Myometrial cell (primary cell): ENCODE data around the gene EEF1AKMT4. TPM values are rescaled to one million over a fixed set of nuclear protein-coding genes. Genes with fewer than 3 reads are reported as not detected.

ENCODE experiments used
- total RNA-seq: library from RNA; depleted of rRNA; stranded (reverse); fragments of >200 nt; gene quantifications from 2 replicates; pipeline ENCODE4 v1.2.3, GENCODE V29; 2015

EEF1AKMT4 gene
- 5.3 and 5.5 TPM in 2 replicates for total RNA-seq

DNA sequence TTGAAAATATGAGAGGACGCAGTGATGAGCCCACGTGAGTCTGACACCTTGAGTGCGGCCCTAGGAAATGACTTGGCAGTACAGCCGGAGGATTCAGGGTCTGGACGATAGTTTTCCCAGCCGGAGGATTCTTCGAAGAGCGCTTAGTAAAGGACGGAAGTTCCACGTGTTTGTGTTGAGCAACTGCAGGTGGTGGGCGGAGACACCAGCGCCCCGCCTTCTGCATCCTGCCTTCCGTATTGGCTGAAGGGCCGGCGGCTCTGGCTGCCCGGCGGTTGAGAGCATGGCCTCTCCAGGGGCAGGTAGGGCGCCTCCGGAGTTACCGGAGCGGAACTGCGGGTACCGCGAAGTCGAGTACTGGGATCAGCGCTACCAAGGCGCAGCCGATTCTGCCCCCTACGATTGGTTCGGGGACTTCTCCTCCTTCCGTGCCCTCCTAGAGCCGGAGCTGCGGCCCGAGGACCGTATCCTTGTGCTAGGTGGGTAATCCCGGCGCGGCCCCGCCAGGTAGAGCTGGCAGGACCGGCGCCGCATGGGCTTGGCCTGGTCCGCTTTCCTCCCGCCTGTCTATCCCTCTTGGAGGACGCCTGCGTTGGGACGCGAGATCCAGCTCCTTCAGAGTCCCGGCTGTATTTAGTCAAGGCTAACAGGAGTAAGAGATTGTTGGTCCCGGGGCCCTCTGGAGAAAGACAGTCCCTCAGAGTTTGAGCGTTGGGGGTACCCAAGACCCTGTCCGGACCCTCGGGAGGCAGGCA is at the start of gene EEF1AKMT4:
Gene EEF1AKMT4 (plus strand): TSS at position 261 of the 755 bp plus-strand sequence. CDS start 23 bp downstream, at position 284.

DNA sequence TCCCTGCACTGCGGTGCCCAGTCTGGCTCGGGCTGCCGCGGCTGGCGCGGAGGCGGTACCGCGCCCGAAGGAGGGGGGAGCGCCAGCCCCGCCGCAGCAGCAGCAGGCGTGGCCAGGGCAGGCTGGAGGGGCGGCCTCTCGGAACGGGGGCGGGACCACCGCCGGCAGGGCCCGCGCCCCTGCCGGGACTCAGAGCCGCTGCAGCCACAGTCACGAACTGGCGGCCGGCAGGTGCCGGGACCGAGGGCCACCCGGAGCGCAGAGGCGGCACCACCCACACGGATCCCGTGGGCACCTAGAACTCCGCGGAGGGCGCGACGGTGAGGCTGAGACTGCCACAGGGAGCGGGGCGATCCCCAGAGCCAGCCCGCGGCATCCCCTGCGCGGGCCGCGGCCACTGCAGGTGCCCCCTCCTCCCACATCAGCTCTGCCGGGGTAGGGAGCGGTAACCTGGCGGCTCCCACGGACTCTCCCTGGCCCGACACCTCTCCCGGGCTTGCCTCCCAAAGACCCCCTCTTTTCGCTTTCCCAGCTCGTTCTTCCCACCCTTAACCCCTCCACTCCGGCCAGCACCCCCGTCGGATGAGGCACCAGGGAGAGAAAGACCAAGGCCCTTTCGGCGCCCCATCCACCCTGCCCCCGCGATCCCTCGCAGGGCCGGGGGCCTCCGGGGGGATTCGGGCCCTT is 19.9 kb upstream of the EEF1AKMT4 start, which contains the start of gene VWA5B2:
Gene VWA5B2 (plus strand): TSS at position 192 of the 687 bp plus-strand sequence. CDS start 944 bp downstream, outside the sequence.

DNA sequence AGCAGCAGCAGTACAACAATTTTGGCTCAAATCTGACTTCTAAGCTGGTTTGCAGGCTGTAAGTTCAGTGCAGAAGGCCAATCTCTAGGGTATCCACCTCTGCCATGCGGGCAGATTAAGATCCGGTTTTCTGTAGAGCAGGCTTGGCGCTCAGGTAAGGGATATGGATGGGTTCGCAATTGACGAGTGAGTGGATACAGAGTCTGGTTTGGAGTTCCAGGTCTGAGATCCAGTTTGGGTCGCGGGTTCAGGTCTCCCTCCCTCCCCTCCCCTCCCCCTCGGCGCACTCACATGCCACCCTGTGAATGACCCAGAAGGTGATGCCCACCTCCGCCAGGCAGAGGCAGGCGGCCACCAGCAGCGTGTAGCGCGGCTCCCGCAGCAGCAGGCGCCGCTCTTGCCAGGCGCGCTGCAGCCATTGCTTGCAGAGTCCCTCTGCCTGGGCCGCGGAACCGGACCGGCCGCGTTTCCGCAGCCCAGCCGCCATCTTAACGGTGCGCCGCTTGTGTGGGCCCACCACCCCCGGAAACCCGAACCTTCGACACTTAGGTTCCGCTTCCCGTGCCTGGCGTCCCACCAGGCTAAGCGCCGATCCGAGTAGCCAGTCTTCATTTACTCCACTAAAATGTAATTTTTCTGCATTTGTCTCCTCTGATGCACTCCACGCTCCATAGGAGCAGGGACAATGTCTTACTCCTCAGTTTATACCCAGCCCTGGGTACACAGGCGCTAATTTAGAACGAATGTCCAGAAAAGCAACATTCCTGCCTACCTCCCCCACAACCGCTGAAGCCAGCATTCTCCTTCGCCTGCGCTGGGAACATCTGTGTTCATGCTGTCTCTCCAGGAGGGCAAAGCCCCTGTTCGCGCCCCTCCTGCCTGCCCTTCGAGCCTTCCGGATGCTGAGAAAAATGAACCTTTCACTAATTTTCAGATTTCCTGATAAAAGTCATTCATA is 739 bp upstream of the EEF1AKMT4 start, which contains the start of gene ALG3:
Gene ALG3 (minus strand): TSS at position 509 of the 958 bp plus-strand sequence. CDS start 22 bp downstream, at position 487.

GRCh38 chr3:184261270-184261853 is 11.9 kb downstream of the EEF1AKMT4 start, which contains the start of gene CAMK2N2:
Gene CAMK2N2 (minus strand): TSS chr3:184261553. CDS start chr3:184261285, 268 bp downstream.

GRCh38 chr3:184275961-184276910 is 26.8 kb downstream of the EEF1AKMT4 start, which contains the start of gene ECE2:
Gene ECE2 (plus strand): TSS chr3:184276022. CDS start chr3:184276154, 132 bp downstream.

GRCh38 chr3:184298759-184299487 is 49.5 kb downstream of the EEF1AKMT4 start, which contains the start of gene PSMD2:
Gene PSMD2 (plus strand): TSS chr3:184299241. CDS start chr3:184299267, 26 bp downstream.

Other genes with a start within 250 kb of the EEF1AKMT4 start
- 7.3 and 9.2 TPM in 2 replicates for gene ABCC5, start 231.8 kb upstream of the EEF1AKMT4 start, total RNA-seq
- not detected in 2 replicates for gene HTR3D, start 217.9 kb upstream of the EEF1AKMT4 start, total RNA-seq
- gene HTR3C, start 196.6 kb upstream of the EEF1AKMT4 start, total RNA-seq: not detected in 2 replicates
- not detected in 2 replicates for gene HTR3E, start 152.6 kb upstream of the EEF1AKMT4 start, total RNA-seq
- gene EIF2B5, start 114.3 kb upstream of the EEF1AKMT4 start, total RNA-seq: 19.9 and 20.4 TPM in 2 replicates
- gene DVL3, start 94.3 kb upstream of the EEF1AKMT4 start, total RNA-seq: 25.9 and 41.8 TPM in 2 replicates
- gene AP2M1, start 74.8 kb upstream of the EEF1AKMT4 start, total RNA-seq: 603 and 645 TPM in 2 replicates
- gene ABCF3, start 63.5 kb upstream of the EEF1AKMT4 start, total RNA-seq: 38.5 and 39.5 TPM in 2 replicates
- gene VWA5B2, start 20.1 kb upstream of the EEF1AKMT4 start, total RNA-seq: not detected in 2 replicates
- 45.8 and 59.9 TPM in 2 replicates for gene ALG3, start 710 bp upstream of the EEF1AKMT4 start, total RNA-seq
- not detected in 2 replicates for gene CAMK2N2, start 11.9 kb downstream of the EEF1AKMT4 start, total RNA-seq
- not detected in 2 replicates for gene ECE2, start 26.4 kb downstream of the EEF1AKMT4 start, total RNA-seq
- 686 and 752 TPM in 2 replicates for gene PSMD2, start 49.6 kb downstream of the EEF1AKMT4 start, total RNA-seq
- 414 and 466 TPM in 2 replicates for gene EIF4G1, start 64.9 kb downstream of the EEF1AKMT4 start, total RNA-seq
- gene FAM131A, start 87.9 kb downstream of the EEF1AKMT4 start, total RNA-seq: 21.9 and 34.2 TPM in 2 replicates
- gene CLCN2, start 111.9 kb downstream of the EEF1AKMT4 start, total RNA-seq: 4.6 and 6.3 TPM in 2 replicates
- 65.7 and 76.4 TPM in 2 replicates for gene POLR2H, start 112.0 kb downstream of the EEF1AKMT4 start, total RNA-seq
- gene THPO, start 128.5 kb downstream of the EEF1AKMT4 start, total RNA-seq: not detected in 2 replicates
- gene CHRD, start 130.4 kb downstream of the EEF1AKMT4 start, total RNA-seq: 1.1 and 10.7 TPM in 2 replicates